IMR-90 (cell line): ENCODE measurements around the gene IL2. TPM values are rescaled to one million over a fixed set of nuclear protein-coding genes. Genes with fewer than 3 reads are reported as not detected.

Experiments used
- polyA plus RNA-seq, 3 experiments: library from polyadenylated mRNA; depleted of rRNA; stranded (reverse); fragments of >200 nt; gene quantifications; 2 replicates each; pipeline ENCODE4 v1.2.3, GENCODE V29; 2012; ENCODE audit warnings: low replicate concordance in 1 of 3
- total RNA-seq: library from RNA; depleted of rRNA; stranded (reverse); fragments of >200 nt; gene quantifications from 2 replicates; pipeline ENCODE4 v1.2.3, GENCODE V29; 2012; rRNA removed

IL2 gene
- total and polyA plus RNA-seq, 2 of the 4 experiments (the other 2 are of a cell fraction) = not detected

Other genes with a start within 250 kb of the IL2 start
- not detected in 2 replicates for gene ADAD1, start 77.7 kb downstream of the IL2 start, total RNA-seq
- not detected in 2 replicates for gene ADAD1, start 77.7 kb downstream of the IL2 start, polyA plus RNA-seq (2012; rRNA removed)
- not detected in 2 replicates for gene IL21, start 164.3 kb upstream of the IL2 start, total RNA-seq
- gene IL21, start 164.3 kb upstream of the IL2 start, polyA plus RNA-seq (2012; rRNA removed) = not detected in 2 replicates